SK-N-SH treated with all-trans-retinoic acid at 6 μM for 48 hours (cell line): ENCODE results near the gene C17orf50.

ENCODE experiments used
- ATAC-seq: fragments of 200-7000 bp; cut with Tn5 transposase; 3 replicates; pipeline ENCODE4 v1.9.1; 2020; ENCODE audit warnings: mild to moderate bottlenecking, moderate library complexity
- BACH2 ChIP-seq: fragments of 250-450 bp; sonication (Bioruptor Pico); IDR thresholded peaks from 2 replicates; pipeline ENCODE4 v1.9.0; 2021; ENCODE audit warnings: mild to moderate bottlenecking, borderline replicate concordance
- GLIS3 ChIP-seq: fragments of 250-450 bp; sonication (Bioruptor Pico); IDR thresholded peaks from 2 replicates; pipeline ENCODE4 v1.5.0; 2020; ENCODE audit warnings: mild to moderate bottlenecking, moderate library complexity
- OSR1 ChIP-seq: fragments of 250-450 bp; sonication (Bioruptor Pico); IDR thresholded peaks from 2 replicates; pipeline ENCODE4 v1.8.0; 2022; ENCODE audit warnings: moderate library complexity, mild to moderate bottlenecking, inconsistent platforms
- PPARA ChIP-seq: fragments of 250-450 bp; sonication (Bioruptor Pico); IDR thresholded peaks from 2 replicates; pipeline ENCODE4 v1.5.0; 2020; ENCODE audit warnings: mild to moderate bottlenecking, borderline replicate concordance
- RARB ChIP-seq: fragments of 250-450 bp; sonication (Bioruptor Pico); IDR thresholded peaks from 2 replicates; pipeline ENCODE4 v1.8.0; 2021; ENCODE audit warnings: mild to moderate bottlenecking, moderate library complexity
- TCF4 ChIP-seq: fragments of 250-450 bp; sonication (Bioruptor Pico); IDR thresholded peaks from 2 replicates; pipeline ENCODE4 v1.8.0; 2021; ENCODE audit warnings: mild to moderate bottlenecking, moderate library complexity, borderline replicate concordance
- TOX ChIP-seq: fragments of 250-450 bp; sonication (Bioruptor Pico); IDR thresholded peaks from 2 replicates; pipeline ENCODE4 v1.8.0; 2021; ENCODE audit warnings: mild to moderate bottlenecking, moderate library complexity, borderline replicate concordance
- ZC3H10 ChIP-seq: fragments of 250-450 bp; sonication (Bioruptor Pico); IDR thresholded peaks from 2 replicates; pipeline ENCODE4 v1.5.1; 2021; ENCODE audit warnings: mild to moderate bottlenecking, moderate library complexity
- ZFP3 ChIP-seq: fragments of 250-450 bp; sonication (Bioruptor Pico); IDR thresholded peaks from 2 replicates; pipeline ENCODE4 v1.5.0; 2020; ENCODE audit warnings: mild to moderate bottlenecking, moderate library complexity
- ZFP30 ChIP-seq: fragments of 450-650 bp; formaldehyde crosslinking; IDR thresholded peaks from 2 replicates; pipeline ENCODE4 v1.5.0; 2022; ENCODE audit warnings: mild to moderate bottlenecking, moderate library complexity
- ZNF565 ChIP-seq: fragments of 450-650 bp; formaldehyde crosslinking; conservative IDR thresholded peaks from 2 replicates; pipeline ENCODE4 v1.5.0; 2020; ENCODE audit warnings: low read depth, mild to moderate bottlenecking, moderate library complexity
- ZNF70 ChIP-seq: fragments of 450-650 bp; formaldehyde crosslinking; IDR thresholded peaks from 2 replicates; pipeline ENCODE4 v1.5.0; 2020; ENCODE audit warnings: mild to moderate bottlenecking, moderate library complexity
- TF ChIP-seq, protein P1 (sequence below): fragments of 250-450 bp; sonication (Bioruptor Pico); IDR thresholded peaks from 2 replicates; pipeline ENCODE4 v1.8.0; 2021; ENCODE audit warnings: low read depth, mild to moderate bottlenecking, moderate library complexity, borderline replicate concordance
- TF ChIP-seq, protein P2 (sequence below): fragments of 250-450 bp; sonication (Bioruptor Pico); IDR thresholded peaks from 2 replicates; pipeline ENCODE4 v1.8.0; 2020; ENCODE audit warnings: mild to moderate bottlenecking, moderate library complexity, borderline replicate concordance
- TF ChIP-seq, protein P3 (sequence below): fragments of 250-450 bp; sonication (Bioruptor Pico); IDR thresholded peaks from 2 replicates; pipeline ENCODE4 v1.5.1; 2021; ENCODE audit warnings: mild to moderate bottlenecking, moderate library complexity
- TF ChIP-seq, protein P4 (sequence below): fragments of 250-450 bp; sonication (Bioruptor Pico); IDR thresholded peaks from 2 replicates; pipeline ENCODE4 v1.5.0; 2020; ENCODE audit warnings: mild to moderate bottlenecking, moderate library complexity

C17orf50 gene

DNA sequence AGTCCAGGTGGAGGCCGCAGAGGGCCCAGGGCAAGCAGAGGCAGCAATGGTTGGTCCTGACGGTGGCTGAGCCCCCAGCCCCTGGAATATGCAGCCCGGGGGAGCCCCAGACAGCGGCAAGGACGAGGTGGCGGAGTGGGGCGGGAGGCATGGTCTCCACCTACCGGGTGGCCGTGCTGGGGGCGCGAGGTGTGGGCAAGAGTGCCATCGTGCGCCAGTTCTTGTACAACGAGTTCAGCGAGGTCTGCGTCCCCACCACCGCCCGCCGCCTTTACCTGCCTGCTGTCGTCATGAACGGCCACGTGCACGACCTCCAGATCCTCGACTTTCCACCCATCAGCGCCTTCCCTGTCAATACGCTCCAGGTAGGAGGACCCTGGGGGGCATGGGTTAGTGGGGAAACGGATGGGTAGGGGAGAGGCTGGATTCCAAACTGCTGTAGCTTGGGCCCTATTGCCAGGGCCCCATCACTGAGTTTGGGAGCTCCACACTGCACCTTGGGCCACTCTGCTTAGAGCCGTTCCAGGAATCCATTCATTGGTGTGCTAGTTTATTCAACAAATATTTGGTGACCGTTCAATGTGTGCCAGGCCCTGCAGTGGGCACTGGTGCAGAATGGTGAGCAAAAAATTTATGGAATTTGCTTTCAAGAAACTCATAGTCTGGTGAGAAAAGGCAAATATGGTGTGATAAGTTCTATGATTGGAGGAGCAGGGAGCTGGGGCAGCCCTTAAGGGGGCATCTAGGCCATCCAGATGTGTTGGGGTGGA is 25.5 kb upstream of the C17orf50 start (continued):
- TF ChIP-seq ZFP30 (CRISPR knock-in tag): no peak
- TF ChIP-seq, protein P1, sequence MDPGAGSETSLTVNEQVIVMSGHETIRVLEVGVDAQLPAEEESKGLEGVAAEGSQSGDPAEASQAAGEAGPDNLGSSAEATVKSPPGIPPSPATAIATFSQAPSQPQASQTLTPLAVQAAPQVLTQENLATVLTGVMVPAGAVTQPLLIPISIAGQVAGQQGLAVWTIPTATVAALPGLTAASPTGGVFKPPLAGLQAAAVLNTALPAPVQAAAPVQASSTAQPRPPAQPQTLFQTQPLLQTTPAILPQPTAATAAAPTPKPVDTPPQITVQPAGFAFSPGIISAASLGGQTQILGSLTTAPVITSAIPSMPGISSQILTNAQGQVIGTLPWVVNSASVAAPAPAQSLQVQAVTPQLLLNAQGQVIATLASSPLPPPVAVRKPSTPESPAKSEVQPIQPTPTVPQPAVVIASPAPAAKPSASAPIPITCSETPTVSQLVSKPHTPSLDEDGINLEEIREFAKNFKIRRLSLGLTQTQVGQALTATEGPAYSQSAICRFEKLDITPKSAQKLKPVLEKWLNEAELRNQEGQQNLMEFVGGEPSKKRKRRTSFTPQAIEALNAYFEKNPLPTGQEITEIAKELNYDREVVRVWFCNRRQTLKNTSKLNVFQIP (CRISPR knock-in tag): no peak
- no peak for TF ChIP-seq ZNF70 (CRISPR knock-in tag)
- no peak for TF ChIP-seq ZC3H10 (CRISPR knock-in tag)
- no peak for TF ChIP-seq ZNF565 (CRISPR knock-in tag)
- TF ChIP-seq, protein P2, sequence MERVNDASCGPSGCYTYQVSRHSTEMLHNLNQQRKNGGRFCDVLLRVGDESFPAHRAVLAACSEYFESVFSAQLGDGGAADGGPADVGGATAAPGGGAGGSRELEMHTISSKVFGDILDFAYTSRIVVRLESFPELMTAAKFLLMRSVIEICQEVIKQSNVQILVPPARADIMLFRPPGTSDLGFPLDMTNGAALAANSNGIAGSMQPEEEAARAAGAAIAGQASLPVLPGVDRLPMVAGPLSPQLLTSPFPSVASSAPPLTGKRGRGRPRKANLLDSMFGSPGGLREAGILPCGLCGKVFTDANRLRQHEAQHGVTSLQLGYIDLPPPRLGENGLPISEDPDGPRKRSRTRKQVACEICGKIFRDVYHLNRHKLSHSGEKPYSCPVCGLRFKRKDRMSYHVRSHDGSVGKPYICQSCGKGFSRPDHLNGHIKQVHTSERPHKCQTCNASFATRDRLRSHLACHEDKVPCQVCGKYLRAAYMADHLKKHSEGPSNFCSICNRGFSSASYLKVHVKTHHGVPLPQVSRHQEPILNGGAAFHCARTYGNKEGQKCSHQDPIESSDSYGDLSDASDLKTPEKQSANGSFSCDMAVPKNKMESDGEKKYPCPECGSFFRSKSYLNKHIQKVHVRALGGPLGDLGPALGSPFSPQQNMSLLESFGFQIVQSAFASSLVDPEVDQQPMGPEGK (CRISPR knock-in tag): no peak
- TF ChIP-seq RARB: no peak

DNA sequence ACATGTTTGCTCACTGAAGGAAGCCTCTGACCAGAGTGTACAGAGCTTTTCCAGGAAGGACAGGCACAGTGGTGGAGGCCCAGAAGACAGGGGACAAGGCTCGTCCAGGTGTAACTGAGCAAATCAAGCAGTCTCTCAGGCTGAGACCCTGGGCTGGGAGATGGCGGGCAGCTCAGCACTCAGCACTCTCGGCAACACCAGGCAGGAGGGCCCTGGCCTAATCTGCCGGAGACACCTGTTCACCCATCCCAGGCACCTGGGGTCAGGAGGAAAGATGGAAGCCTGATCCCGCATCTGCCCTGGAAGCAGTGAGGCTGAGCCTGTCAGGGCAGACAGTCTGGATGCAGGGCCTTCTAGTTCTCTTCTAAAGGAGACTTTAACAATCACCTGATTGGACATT is 24.5 kb upstream of the C17orf50 start:
- no peak for TF ChIP-seq TOX (CRISPR knock-in tag)
- TF ChIP-seq, protein P3, sequence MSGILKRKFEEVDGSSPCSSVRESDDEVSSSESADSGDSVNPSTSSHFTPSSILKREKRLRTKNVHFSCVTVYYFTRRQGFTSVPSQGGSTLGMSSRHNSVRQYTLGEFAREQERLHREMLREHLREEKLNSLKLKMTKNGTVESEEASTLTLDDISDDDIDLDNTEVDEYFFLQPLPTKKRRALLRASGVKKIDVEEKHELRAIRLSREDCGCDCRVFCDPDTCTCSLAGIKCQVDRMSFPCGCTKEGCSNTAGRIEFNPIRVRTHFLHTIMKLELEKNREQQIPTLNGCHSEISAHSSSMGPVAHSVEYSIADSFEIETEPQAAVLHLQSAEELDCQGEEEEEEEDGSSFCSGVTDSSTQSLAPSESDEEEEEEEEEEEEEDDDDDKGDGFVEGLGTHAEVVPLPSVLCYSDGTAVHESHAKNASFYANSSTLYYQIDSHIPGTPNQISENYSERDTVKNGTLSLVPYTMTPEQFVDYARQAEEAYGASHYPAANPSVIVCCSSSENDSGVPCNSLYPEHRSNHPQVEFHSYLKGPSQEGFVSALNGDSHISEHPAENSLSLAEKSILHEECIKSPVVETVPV (CRISPR knock-in tag): no peak
- TF ChIP-seq, protein P4, sequence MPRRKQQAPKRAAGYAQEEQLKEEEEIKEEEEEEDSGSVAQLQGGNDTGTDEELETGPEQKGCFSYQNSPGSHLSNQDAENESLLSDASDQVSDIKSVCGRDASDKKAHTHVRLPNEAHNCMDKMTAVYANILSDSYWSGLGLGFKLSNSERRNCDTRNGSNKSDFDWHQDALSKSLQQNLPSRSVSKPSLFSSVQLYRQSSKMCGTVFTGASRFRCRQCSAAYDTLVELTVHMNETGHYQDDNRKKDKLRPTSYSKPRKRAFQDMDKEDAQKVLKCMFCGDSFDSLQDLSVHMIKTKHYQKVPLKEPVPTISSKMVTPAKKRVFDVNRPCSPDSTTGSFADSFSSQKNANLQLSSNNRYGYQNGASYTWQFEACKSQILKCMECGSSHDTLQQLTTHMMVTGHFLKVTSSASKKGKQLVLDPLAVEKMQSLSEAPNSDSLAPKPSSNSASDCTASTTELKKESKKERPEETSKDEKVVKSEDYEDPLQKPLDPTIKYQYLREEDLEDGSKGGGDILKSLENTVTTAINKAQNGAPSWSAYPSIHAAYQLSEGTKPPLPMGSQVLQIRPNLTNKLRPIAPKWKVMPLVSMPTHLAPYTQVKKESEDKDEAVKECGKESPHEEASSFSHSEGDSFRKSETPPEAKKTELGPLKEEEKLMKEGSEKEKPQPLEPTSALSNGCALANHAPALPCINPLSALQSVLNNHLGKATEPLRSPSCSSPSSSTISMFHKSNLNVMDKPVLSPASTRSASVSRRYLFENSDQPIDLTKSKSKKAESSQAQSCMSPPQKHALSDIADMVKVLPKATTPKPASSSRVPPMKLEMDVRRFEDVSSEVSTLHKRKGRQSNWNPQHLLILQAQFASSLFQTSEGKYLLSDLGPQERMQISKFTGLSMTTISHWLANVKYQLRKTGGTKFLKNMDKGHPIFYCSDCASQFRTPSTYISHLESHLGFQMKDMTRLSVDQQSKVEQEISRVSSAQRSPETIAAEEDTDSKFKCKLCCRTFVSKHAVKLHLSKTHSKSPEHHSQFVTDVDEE (CRISPR knock-in tag): no peak
- TF ChIP-seq BACH2 (CRISPR knock-in tag): no peak
- TF ChIP-seq GLIS3 (CRISPR knock-in tag): no peak
- no peak for TF ChIP-seq TCF4 (CRISPR knock-in tag)
- no peak for TF ChIP-seq PPARA (CRISPR knock-in tag)
- no peak for TF ChIP-seq OSR1 (CRISPR knock-in tag)
- no peak for TF ChIP-seq ZNF70 (CRISPR knock-in tag)
- TF ChIP-seq, protein P2 (CRISPR knock-in tag): no peak
- no peak for TF ChIP-seq ZFP30 (CRISPR knock-in tag)
- TF ChIP-seq, protein P1 (CRISPR knock-in tag): no peak
- no peak for TF ChIP-seq ZFP3 (CRISPR knock-in tag)
- ATAC-seq: no peak
